Measurements from ENCODE around the gene PAPOLA.
A peak's percentile ranks its signal among the peaks of the same experiment; 100 is the strongest.

Gene PAPOLA

DNA sequence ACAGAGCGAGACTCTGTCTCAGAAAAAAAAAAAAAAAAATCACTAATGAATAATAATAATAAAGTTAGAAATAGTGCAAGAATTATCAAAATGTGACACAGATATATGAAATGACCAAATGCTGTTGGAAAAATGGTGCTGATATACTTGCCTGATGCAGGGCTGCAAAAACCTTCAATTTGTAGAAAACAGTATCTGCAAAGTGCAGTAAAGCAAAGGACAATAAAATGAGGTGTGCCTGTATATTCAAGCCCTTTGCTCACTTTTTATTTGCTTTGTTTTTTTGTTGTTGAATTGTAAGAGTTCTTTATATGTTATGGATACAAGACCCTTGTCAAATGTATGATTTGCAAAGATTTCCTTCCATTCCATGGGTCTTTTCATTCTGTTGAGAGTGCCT, 9.0 kb upstream of the PAPOLA start:
- Histone ChIP-seq H3K4me2 (ENCODE audit: low read depth, low read length, poor library complexity, severe bottlenecking) (peak overlapping the region; percentile 61), H4K20me1 (ENCODE audit: low read depth, low read length) (no peaks in the 10 kb centered on the region), H3K36me3 (ENCODE audit: low read length) (no peaks in the 10 kb centered on the region), H2AFZ (ENCODE audit: low read depth, low read length, severe bottlenecking) (no peak overlapping the region), H3K79me2 (ENCODE audit: insufficient read depth, low read length) (no peaks in the 10 kb centered on the region), H3K27me3 (ENCODE audit: low read length) (no peaks in the 10 kb centered on the region), H3F3A (ENCODE audit: insufficient read depth) (peaks cover 11% of the 10 kb centered on the region), H3K27ac (ENCODE audit: low read depth, low read length) (peak overlapping the region; percentile 79), H3K9me2 (replicated peaks; ENCODE audit: insufficient read depth, low read length) (no peaks in the 10 kb centered on the region), H3K9ac (ENCODE audit: low read length) (0 out of 2 replicates have a peak overlapping the region, but pooled peaks have one; percentile 6), H3K4me3 (ENCODE audit: insufficient read depth, low read length, poor library complexity, severe bottlenecking) (peak overlapping the region; percentile 31), H3K9me3 (ENCODE audit: insufficient read depth, low read length) (no peaks in the 10 kb centered on the region)
- TF ChIP-seq CTCF (IDR thresholded peaks at IDR 0.05; ENCODE audit: insufficient read depth, low read length, poor library complexity, severe bottlenecking) (no peak), EZH2phosphoT487 (conservative IDR thresholded peaks at IDR 0.05; ENCODE audit: low read length) (no peak)

DNA sequence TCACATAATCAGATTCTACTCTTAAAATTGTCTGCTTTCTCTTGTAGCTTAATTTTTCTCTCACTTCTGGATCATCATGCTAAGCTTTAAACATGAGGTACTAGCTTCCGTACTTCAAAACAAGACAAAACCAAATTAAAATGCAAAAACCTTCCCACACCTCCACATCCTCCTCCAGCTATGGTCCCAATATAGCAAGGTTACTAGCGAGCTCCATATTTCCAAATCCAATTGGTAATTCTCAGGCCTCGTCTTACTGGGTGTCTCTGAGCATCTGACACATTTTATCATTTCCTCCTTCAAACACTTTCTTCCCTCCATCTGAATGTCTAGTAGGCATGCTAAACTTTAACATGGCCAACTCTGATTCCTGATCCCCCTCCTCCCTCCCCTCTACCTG, 7.9 kb upstream of the PAPOLA start:
- H4K20me1 ChIP-seq (ENCODE audit: low read depth, low read length), result no peaks in the 10 kb centered on the region
- H3K4me3 ChIP-seq (ENCODE audit: insufficient read depth, low read length, poor library complexity, severe bottlenecking), result no peak overlapping the region
- no peaks in the 10 kb centered on the region for H3K36me3 ChIP-seq (ENCODE audit: low read length)
- H2AFZ ChIP-seq (ENCODE audit: low read depth, low read length, severe bottlenecking), result peak overlapping the region; percentile 52
- H3K79me2 ChIP-seq (ENCODE audit: insufficient read depth, low read length), result no peaks in the 10 kb centered on the region
- H3K27ac ChIP-seq (ENCODE audit: low read depth, low read length), result peak overlapping the region; percentile 79; the same call in 1 of the 2 replicates
- H3F3A ChIP-seq (ENCODE audit: insufficient read depth), result peaks cover 11% of the 10 kb centered on the region
- H3K9me2 ChIP-seq (replicated peaks; ENCODE audit: insufficient read depth, low read length), result no peaks in the 10 kb centered on the region
- TF ChIP-seq EZH2phosphoT487 (conservative IDR thresholded peaks at IDR 0.05; ENCODE audit: low read length), result no peak
- no peaks in the 10 kb centered on the region for H3K27me3 ChIP-seq (ENCODE audit: low read length)
- H3K9me3 ChIP-seq (ENCODE audit: insufficient read depth, low read length), result no peaks in the 10 kb centered on the region
- H3K9ac ChIP-seq (ENCODE audit: low read length), result no peak overlapping the region
- H3K4me2 ChIP-seq (ENCODE audit: low read depth, low read length, poor library complexity, severe bottlenecking), result peak overlapping the region; percentile 61

DNA sequence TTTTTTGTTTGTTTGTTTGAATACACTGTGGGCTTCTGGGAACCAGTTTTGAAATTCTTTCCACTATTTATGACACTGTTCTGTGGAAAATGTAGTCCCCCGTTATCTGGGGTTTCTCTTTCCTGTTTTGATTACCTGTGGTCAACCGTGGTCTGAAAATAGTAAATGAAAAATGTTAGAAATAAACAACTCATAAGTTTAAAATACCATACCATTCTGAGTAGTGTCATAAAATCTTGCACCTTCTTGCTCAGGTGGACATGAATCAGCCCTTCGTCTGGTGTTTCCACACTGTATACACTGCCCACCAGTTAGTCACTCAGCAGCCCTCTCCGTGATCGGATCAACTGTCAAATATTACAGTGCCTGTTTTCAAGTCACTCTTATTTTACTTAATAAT, 5.1 kb upstream of the PAPOLA start:
- H3K27ac ChIP-seq (ENCODE audit: low read depth, low read length), result no peak overlapping the region
- no peaks in the 10 kb centered on the region for H3K27me3 ChIP-seq (ENCODE audit: low read length)
- no peak overlapping the region for H2AFZ ChIP-seq (ENCODE audit: low read depth, low read length, severe bottlenecking)
- H3K9me2 ChIP-seq (replicated peaks; ENCODE audit: insufficient read depth, low read length), result no peaks in the 10 kb centered on the region
- no peak overlapping the region for H3K9ac ChIP-seq (ENCODE audit: low read length)
- H3K79me2 ChIP-seq (ENCODE audit: insufficient read depth, low read length), result peaks cover 9% of the 10 kb centered on the region; the same call in 1 of the 2 replicates
- H4K20me1 ChIP-seq (ENCODE audit: low read depth, low read length), result no peaks in the 10 kb centered on the region
- TF ChIP-seq CTCF (IDR thresholded peaks at IDR 0.05; ENCODE audit: insufficient read depth, low read length, poor library complexity, severe bottlenecking) (no peak), EZH2phosphoT487 (conservative IDR thresholded peaks at IDR 0.05; ENCODE audit: low read length) (no peak)
- peak overlapping the region; percentile 40 for H3K4me2 ChIP-seq (ENCODE audit: low read depth, low read length, poor library complexity, severe bottlenecking)
- peaks cover 7% of the 10 kb centered on the region for H3F3A ChIP-seq (ENCODE audit: insufficient read depth)
- no peaks in the 10 kb centered on the region for H3K9me3 ChIP-seq (ENCODE audit: insufficient read depth, low read length)
- no peaks in the 10 kb centered on the region for H3K36me3 ChIP-seq (ENCODE audit: low read length)
- H3K4me3 ChIP-seq (ENCODE audit: insufficient read depth, low read length, poor library complexity, severe bottlenecking), result no peak overlapping the region

GRCh38 chr14:96497586-96497985, 4.6 kb upstream of the PAPOLA start:
- no peak overlapping the region for H3K9ac ChIP-seq (ENCODE audit: low read length)
- no peaks in the 10 kb centered on the region for H3K27me3 ChIP-seq (ENCODE audit: low read length)
- H3K4me2 ChIP-seq (ENCODE audit: low read depth, low read length, poor library complexity, severe bottlenecking), result peak overlapping the region; percentile 40
- TF ChIP-seq CTCF (IDR thresholded peaks at IDR 0.05; ENCODE audit: insufficient read depth, low read length, poor library complexity, severe bottlenecking), result no peak
- TF ChIP-seq EZH2phosphoT487 (conservative IDR thresholded peaks at IDR 0.05; ENCODE audit: low read length), result no peak
- no peak overlapping the region for H3K27ac ChIP-seq (ENCODE audit: low read depth, low read length)
- H3K4me3 ChIP-seq (ENCODE audit: insufficient read depth, low read length, poor library complexity, severe bottlenecking), result no peak overlapping the region
- H2AFZ ChIP-seq (ENCODE audit: low read depth, low read length, severe bottlenecking), result no peak overlapping the region
- no peaks in the 10 kb centered on the region for H3K36me3 ChIP-seq (ENCODE audit: low read length)
- peaks cover 7% of the 10 kb centered on the region for H3F3A ChIP-seq (ENCODE audit: insufficient read depth)
- no peaks in the 10 kb centered on the region for H3K9me3 ChIP-seq (ENCODE audit: insufficient read depth, low read length)
- no peaks in the 10 kb centered on the region for H4K20me1 ChIP-seq (ENCODE audit: low read depth, low read length)
- H3K9me2 ChIP-seq (replicated peaks; ENCODE audit: insufficient read depth, low read length), result no peaks in the 10 kb centered on the region
- H3K79me2 ChIP-seq (ENCODE audit: insufficient read depth, low read length), result peaks cover 13% of the 10 kb centered on the region
